Right atrium auricular region (tissue), 2 donors: ENCODE measurements around the gene CLRN3. TPM values are rescaled to one million over a fixed set of nuclear protein-coding genes. Genes with fewer than 3 reads are reported as not detected.

ENCODE experiments used
- DNase-seq: peaks from one replicate; pipeline ENCODE4 v3.0.0-alpha.2; 2019; ENCODE audit warnings: low spot score
- H3K27ac ChIP-seq, 2 donors: fragments of 200-600 bp; sonication (generic); 1 replicate in 1 of 2; 2 replicates in 1 of 2; pipeline ENCODE4 v1.5.1; 2016 to 2019
- H3K27me3 ChIP-seq, 2 donors: fragments of 200-600 bp; sonication (generic); one replicate each; pipeline versions ENCODE4 v1.5.1 to v1.6.0; 2017 to 2019
- H3K36me3 ChIP-seq: fragments of 200-600 bp; sonication (generic); one replicate; pipeline ENCODE4 v1.5.1; 2016
- H3K4me1 ChIP-seq, 2 donors: fragments of 200-600 bp; sonication (generic); one replicate each; pipeline versions ENCODE4 v1.5.1 to v1.6.0; 2017 to 2019
- H3K4me3 ChIP-seq, 2 donors: fragments of 200-600 bp; sonication (generic); 1 replicate in 1 of 2; 2 replicates in 1 of 2; pipeline ENCODE4 v1.5.1; 2017 to 2019; ENCODE audit warnings: mild to moderate bottlenecking in 1 of 2, moderate library complexity in 1 of 2
- H3K9me3 ChIP-seq, 2 donors: fragments of 200-600 bp; sonication (generic); one replicate each; pipeline ENCODE4 v1.5.1; 2019
- CTCF ChIP-seq, 2 donors: fragments of 200-600 bp; sonication (generic); IDR thresholded peaks; one replicate each; pipeline ENCODE4 v1.5.1; 2019; ENCODE audit warnings: antibody characterized with exemption in 2 of 2
- total RNA-seq, 2 donors: library from RNA; depleted of rRNA; stranded (reverse); fragments of >200 nt; gene quantifications; one replicate each; pipeline ENCODE4 v1.1.0, GENCODE V29; 2016

The CLRN3 gene
- total RNA-seq, 2 donors from 2014 or later: not detected

- DNase-seq: no peak
- no peak for TF ChIP-seq CTCF (IDR thresholded peaks at IDR 0.05)
- Histone ChIP-seq H3K4me3 (no peak overlapping the region), H3K36me3 (no peaks in the 10 kb centered on the region), H3K4me1 (no peaks in the 10 kb centered on the region), H3K27me3 (no peaks in the 10 kb centered on the region), H3K9me3 (peaks cover 0 to 5% of the 10 kb centered on the region in 2 donors), H3K27ac (no peak overlapping the region)
Observed at GRCh38 chr10:127840884-127841283, 51.9 kb downstream of the CLRN3 start.

GRCh38 chr10:127836966-127837365 is 55.8 kb downstream of the CLRN3 start:
- Histone ChIP-seq H3K36me3 (no peaks in the 10 kb centered on the region), H3K27ac (no peak overlapping the region), H3K4me3 (no peak overlapping the region), H3K9me3 (peaks cover 0 to 5% of the 10 kb centered on the region in 2 donors), H3K4me1 (no peaks in the 10 kb centered on the region), H3K27me3 (no peaks in the 10 kb centered on the region)
- DNase-seq: no peak
- TF ChIP-seq CTCF (IDR thresholded peaks at IDR 0.05): no peak

- H3K27ac ChIP-seq: no peak overlapping the region
- no peaks in the 10 kb centered on the region for H3K36me3 ChIP-seq
Observed at GRCh38 chr10:127836176-127836575, 56.6 kb downstream of the CLRN3 start.

GRCh38 chr10:127834791-127835190 is 58.0 kb downstream of the CLRN3 start:
- Histone ChIP-seq H3K36me3 (no peaks in the 10 kb centered on the region), H3K27ac (no peak overlapping the region), H3K4me1 (no peaks in the 10 kb centered on the region), H3K4me3 (no peak overlapping the region), H3K27me3 (no peaks in the 10 kb centered on the region), H3K9me3 (peaks cover 0 to 5% of the 10 kb centered on the region in 2 donors)
- TF ChIP-seq CTCF (IDR thresholded peaks at IDR 0.05): no peak
- peak; percentile 26 for DNase-seq

More at GRCh38 chr10:127836176-127836575, 56.6 kb downstream of the CLRN3 start:
- peaks cover 0 to 5% of the 10 kb centered on the region in 2 donors for H3K9me3 ChIP-seq
- H3K4me1 ChIP-seq: no peaks in the 10 kb centered on the region
- H3K4me3 ChIP-seq: no peak overlapping the region
- H3K27me3 ChIP-seq: no peaks in the 10 kb centered on the region
- no peak for TF ChIP-seq CTCF (IDR thresholded peaks at IDR 0.05)
- no peak for DNase-seq

- Histone ChIP-seq H3K4me1 (no peaks in the 10 kb centered on the region), H3K36me3 (no peaks in the 10 kb centered on the region), H3K27me3 (no peaks in the 10 kb centered on the region), H3K27ac (peak overlapping the region in 1 of 2 donors; percentile 23), H3K4me3 (no peak overlapping the region), H3K9me3 (peaks cover 0 to 5% of the 10 kb centered on the region in 2 donors)
- no peak for TF ChIP-seq CTCF (IDR thresholded peaks at IDR 0.05)
- peak; percentile 30 for DNase-seq
Observed at GRCh38 chr10:127834221-127834620, 58.5 kb downstream of the CLRN3 start.

- no peak for DNase-seq
- no peak overlapping the region for H3K4me3 ChIP-seq
- peaks cover 0 to 5% of the 10 kb centered on the region in 2 donors for H3K9me3 ChIP-seq
- H3K27ac ChIP-seq: peak overlapping the region in 1 of 2 donors; percentile 23
- H3K36me3 ChIP-seq: no peaks in the 10 kb centered on the region
- no peaks in the 10 kb centered on the region for H3K4me1 ChIP-seq
- H3K27me3 ChIP-seq: no peaks in the 10 kb centered on the region
- TF ChIP-seq CTCF (IDR thresholded peaks at IDR 0.05): no peak
Observed at GRCh38 chr10:127833804-127834203, 58.9 kb downstream of the CLRN3 start.
